Parathyroid adenoma (tissue), 2 donors: ENCODE measurements around the gene LRP1B.

Experiments used
- H2AFZ ChIP-seq: fragments of 300-600 bp; sonication (generic); one replicate; pipeline ENCODE4 v1.7.0; 2017; ENCODE audit warnings: antibody characterized with exemption, mild to moderate bottlenecking
- H3K27ac ChIP-seq: fragments of 300-600 bp; sonication (generic); one replicate; pipeline ENCODE4 v1.7.0; 2017
- H3K27me3 ChIP-seq: fragments of 300-600 bp; sonication (generic); one replicate; pipeline ENCODE4 v1.7.0; 2017; ENCODE audit warnings: low read length; ENCODE audit not compliant: control insufficient read depth, insufficient read depth
- H3K36me3 ChIP-seq: fragments of 300-600 bp; sonication (generic); one replicate; pipeline ENCODE4 v1.7.0; 2017; ENCODE audit warnings: low read length; ENCODE audit not compliant: control insufficient read depth, insufficient read depth
- H3K4me1 ChIP-seq: fragments of 300-600 bp; sonication (generic); one replicate; pipeline ENCODE4 v1.7.0; 2017; ENCODE audit warnings: control low read depth
- H3K4me2 ChIP-seq: fragments of 300-600 bp; sonication (generic); one replicate; pipeline ENCODE4 v1.7.0; 2017; ENCODE audit warnings: low read length
- H3K4me3 ChIP-seq: fragments of 300-600 bp; sonication (generic); one replicate; pipeline ENCODE4 v1.7.0; 2017; ENCODE audit warnings: low read depth, low read length
- H3K79me2 ChIP-seq: fragments of 300-600 bp; sonication (generic); one replicate; pipeline ENCODE4 v1.7.0; 2017; ENCODE audit warnings: control low read depth
- H3K9ac ChIP-seq: fragments of 300-600 bp; sonication (generic); one replicate; pipeline ENCODE4 v1.7.0; 2017; ENCODE audit warnings: mild to moderate bottlenecking
- H3K9me3 ChIP-seq: fragments of 300-600 bp; sonication (generic); one replicate; pipeline ENCODE4 v1.7.0; 2017; ENCODE audit warnings: low read length; ENCODE audit not compliant: control insufficient read depth
- TF ChIP-seq, protein P1 (sequence below): fragments of 300-600 bp; sonication (generic); IDR thresholded peaks from one replicate; pipeline ENCODE4 v1.7.0; 2017; ENCODE audit warnings: antibody characterized with exemption, mild to moderate bottlenecking
- donor health status: primary hyperparathyroidism.

LRP1B gene

DNA sequence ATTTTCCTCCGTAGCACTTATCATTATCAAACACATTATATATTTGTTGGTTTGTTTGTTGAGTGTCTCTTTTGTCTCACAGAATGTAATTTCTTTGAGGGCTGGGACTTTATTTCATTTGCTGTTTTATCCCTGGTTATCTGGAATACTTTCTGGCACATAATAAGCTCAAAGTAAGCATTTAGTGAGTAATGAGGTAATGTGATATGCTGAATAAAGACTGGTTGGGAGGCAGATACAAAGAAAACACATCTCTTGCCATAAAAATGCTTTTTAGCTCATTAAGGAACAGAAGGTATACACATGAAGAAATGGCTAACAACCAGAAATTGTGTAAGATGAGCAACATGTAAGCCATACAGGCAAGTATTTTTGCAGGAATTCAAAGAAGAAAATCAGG is 1411.8 kb downstream of the LRP1B start:
- H3K4me1 ChIP-seq = no peaks in the 10 kb centered on the region
- no peaks in the 10 kb centered on the region for H3K9me3 ChIP-seq
- H3K36me3 ChIP-seq = no peaks in the 10 kb centered on the region
- no peaks in the 10 kb centered on the region for H3K79me2 ChIP-seq
- H3K4me2 ChIP-seq = no peak overlapping the region
- H3K9ac ChIP-seq = no peak overlapping the region
- no peak overlapping the region for H3K27ac ChIP-seq
- TF ChIP-seq, protein P1, sequence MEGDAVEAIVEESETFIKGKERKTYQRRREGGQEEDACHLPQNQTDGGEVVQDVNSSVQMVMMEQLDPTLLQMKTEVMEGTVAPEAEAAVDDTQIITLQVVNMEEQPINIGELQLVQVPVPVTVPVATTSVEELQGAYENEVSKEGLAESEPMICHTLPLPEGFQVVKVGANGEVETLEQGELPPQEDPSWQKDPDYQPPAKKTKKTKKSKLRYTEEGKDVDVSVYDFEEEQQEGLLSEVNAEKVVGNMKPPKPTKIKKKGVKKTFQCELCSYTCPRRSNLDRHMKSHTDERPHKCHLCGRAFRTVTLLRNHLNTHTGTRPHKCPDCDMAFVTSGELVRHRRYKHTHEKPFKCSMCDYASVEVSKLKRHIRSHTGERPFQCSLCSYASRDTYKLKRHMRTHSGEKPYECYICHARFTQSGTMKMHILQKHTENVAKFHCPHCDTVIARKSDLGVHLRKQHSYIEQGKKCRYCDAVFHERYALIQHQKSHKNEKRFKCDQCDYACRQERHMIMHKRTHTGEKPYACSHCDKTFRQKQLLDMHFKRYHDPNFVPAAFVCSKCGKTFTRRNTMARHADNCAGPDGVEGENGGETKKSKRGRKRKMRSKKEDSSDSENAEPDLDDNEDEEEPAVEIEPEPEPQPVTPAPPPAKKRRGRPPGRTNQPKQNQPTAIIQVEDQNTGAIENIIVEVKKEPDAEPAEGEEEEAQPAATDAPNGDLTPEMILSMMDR = no peak
- H3K27me3 ChIP-seq = no peaks in the 10 kb centered on the region
- H3K4me3 ChIP-seq = no peak overlapping the region
- no peak overlapping the region for H2AFZ ChIP-seq

DNA sequence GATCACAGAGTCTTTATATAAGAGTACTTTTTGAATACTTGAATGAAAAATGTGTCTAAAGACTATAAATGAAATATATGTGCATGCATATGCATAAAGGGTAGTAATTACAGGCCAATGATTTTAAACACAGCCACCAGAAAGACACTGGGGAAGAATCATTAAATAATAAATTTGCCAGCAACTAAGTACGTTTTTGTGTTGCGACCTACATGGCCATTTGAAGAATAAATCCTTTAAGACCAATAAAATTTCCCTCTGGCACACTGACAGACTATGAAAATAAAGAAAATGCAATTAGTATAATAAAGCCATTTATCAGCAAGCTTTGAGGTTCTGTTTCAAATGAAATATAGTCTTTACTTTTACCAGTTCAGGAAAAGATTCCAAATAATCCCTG is 1413.3 kb downstream of the LRP1B start:
- H3K4me2 ChIP-seq = no peak overlapping the region
- H3K9me3 ChIP-seq = no peaks in the 10 kb centered on the region
- no peaks in the 10 kb centered on the region for H3K36me3 ChIP-seq
- H2AFZ ChIP-seq = no peak overlapping the region
- no peaks in the 10 kb centered on the region for H3K4me1 ChIP-seq
- H3K27me3 ChIP-seq = no peaks in the 10 kb centered on the region
- TF ChIP-seq, protein P1 = no peak
- no peak overlapping the region for H3K27ac ChIP-seq
- H3K9ac ChIP-seq = no peak overlapping the region
- no peak overlapping the region for H3K4me3 ChIP-seq
- H3K79me2 ChIP-seq = no peaks in the 10 kb centered on the region

DNA sequence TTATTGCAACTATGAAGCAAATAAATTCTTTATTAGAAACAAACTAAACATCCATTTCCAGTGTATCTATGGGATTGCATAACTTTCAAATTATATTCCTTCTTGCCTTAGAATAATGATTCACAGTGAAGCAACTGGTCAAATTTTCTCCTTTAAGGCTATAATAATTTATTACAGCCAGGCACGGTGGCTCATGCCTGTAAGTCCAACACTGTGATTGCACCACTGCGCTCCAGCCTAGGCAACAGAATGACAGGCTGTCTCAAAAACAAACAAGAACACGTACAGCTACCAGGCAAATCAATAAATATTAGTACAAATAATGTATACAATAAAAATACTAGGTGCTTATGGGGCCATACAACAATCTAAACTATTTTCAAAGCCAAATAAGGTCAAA is 1416.2 kb downstream of the LRP1B start:
- no peak overlapping the region for H3K4me3 ChIP-seq
- H3K27ac ChIP-seq = no peak overlapping the region
- H3K79me2 ChIP-seq = no peaks in the 10 kb centered on the region
- TF ChIP-seq, protein P1 = no peak
- no peaks in the 10 kb centered on the region for H3K27me3 ChIP-seq
- H3K4me2 ChIP-seq = no peak overlapping the region
- no peak overlapping the region for H3K9ac ChIP-seq
- H2AFZ ChIP-seq = no peak overlapping the region
- no peaks in the 10 kb centered on the region for H3K4me1 ChIP-seq
- H3K9me3 ChIP-seq = no peaks in the 10 kb centered on the region
- H3K36me3 ChIP-seq = no peaks in the 10 kb centered on the region

DNA sequence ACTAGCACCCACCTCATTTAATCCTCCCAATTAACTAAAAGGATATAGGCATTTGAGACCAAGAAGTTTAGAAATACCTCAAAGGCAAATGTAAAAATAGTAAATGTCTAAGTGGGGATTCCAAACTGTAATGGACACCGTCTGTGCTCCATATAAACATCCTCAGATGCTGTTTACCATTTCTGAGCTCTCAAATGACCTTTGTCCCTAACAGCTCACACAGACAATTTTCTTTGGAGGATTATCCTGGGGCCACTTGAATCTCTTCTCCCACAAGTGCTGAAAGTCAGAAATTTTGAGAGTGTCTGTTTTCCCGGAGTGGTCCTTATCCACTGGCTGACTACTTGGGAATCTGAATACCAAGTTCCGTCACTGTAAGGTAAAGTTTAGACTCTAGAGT is 1418.9 kb downstream of the LRP1B start:
- no peaks in the 10 kb centered on the region for H3K36me3 ChIP-seq
- no peak overlapping the region for H3K4me2 ChIP-seq
- no peaks in the 10 kb centered on the region for H3K79me2 ChIP-seq
- no peak overlapping the region for H3K4me3 ChIP-seq
- TF ChIP-seq, protein P1 = no peak
- no peak overlapping the region for H3K9ac ChIP-seq
- H3K9me3 ChIP-seq = no peaks in the 10 kb centered on the region
- H2AFZ ChIP-seq = no peak overlapping the region
- no peaks in the 10 kb centered on the region for H3K27me3 ChIP-seq
- no peak overlapping the region for H3K27ac ChIP-seq
- no peaks in the 10 kb centered on the region for H3K4me1 ChIP-seq

DNA sequence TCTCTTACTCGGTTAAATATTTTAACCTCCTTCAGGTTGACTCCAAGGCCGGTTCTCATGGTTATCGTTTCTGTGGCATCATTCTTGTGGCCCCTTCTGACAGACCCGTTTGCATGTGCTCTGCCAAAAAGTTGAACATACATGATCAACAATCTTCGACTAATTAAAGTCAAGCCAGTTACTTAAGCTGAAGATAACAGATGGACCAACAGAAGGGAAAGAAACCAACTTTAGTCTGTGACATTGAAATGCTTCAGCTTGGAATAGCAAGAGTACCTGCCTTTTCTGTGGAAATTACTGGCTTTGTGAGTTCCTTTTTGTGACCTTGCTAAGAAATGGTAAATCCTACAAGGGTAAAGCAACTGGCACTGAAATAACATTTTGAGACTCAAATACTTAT is 1429.1 kb downstream of the LRP1B start:
- no peaks in the 10 kb centered on the region for H3K27me3 ChIP-seq
- no peak overlapping the region for H3K27ac ChIP-seq
- no peak overlapping the region for H2AFZ ChIP-seq
- H3K4me3 ChIP-seq = no peak overlapping the region
- no peaks in the 10 kb centered on the region for H3K79me2 ChIP-seq
- H3K36me3 ChIP-seq = no peaks in the 10 kb centered on the region
- H3K4me2 ChIP-seq = no peak overlapping the region
- no peaks in the 10 kb centered on the region for H3K9me3 ChIP-seq
- no peak overlapping the region for H3K9ac ChIP-seq
- TF ChIP-seq, protein P1 = no peak
- no peaks in the 10 kb centered on the region for H3K4me1 ChIP-seq
